ENCODE results near the gene PIF1. TPM values are rescaled to one million over a fixed set of nuclear protein-coding genes. Genes with fewer than 3 reads are reported as not detected.

PIF1 gene
- total and polyA plus RNA-seq, 2 of the 4 experiments (the other 2 are of a cell fraction): 3.9 to 19.9 TPM

DNA sequence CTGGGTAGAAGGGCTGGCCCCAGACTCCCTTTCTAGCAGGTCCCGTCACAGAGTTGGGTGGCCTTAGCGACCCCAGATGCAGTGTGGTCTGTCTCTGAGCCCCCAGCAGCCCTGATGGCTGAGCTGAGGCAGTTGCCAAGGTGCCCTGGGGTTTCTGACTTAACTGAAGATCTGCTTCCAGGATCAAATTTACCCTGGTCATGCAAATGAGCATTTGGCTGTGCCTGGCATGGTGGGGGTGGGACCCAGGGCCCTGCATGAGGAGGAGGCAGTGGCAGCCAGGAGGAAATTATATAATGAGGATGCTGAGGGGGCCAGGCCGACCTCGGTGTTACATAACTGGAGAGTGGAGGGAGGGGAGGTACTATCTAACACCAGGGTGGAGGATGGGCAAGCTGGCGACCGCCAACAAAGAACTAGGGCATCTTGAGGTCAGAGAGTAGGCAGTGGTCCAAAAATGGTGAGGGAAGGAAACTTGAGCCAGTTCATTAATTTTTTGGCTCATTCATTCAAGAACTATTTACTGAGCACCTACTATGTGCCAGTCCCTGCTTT is 32.7 kb upstream of the PIF1 start:
- no peak for DNase-seq
- H2AK9ac ChIP-seq (replicated peaks; ENCODE audit: low read depth, low read length, poor library complexity): peak overlapping the region; percentile 96
- H3K4ac ChIP-seq (ENCODE audit: low read depth, low read length): peak overlapping the region; percentile 99
- WGBS, 2 experiments (ENCODE audit: extremely low coverage in 2 of 2, insufficient read length in 1 of 2): 40% methylated on average over 4 of the region's 6 CpGs; no CpG with 5 or more reads in 1 of the 2 experiments
- no TSS peak for BruUV-seq (replicated peaks)
- H2BK120ac ChIP-seq (ENCODE audit: low read depth, low read length): peak overlapping the region; percentile 97
- no peak for ATAC-seq (ENCODE audit: low read depth)
- intact Hi-C loops (cut with micrococcal nuclease) (loop anchor here (5.0 kb wide), 1 partner anchor 129 kb away; the partner anchor contains the start of gene SPG21), in situ Hi-C loops (cut with MboI; ENCODE audit: low sequenced_read_pairs) (no loop called here), dilution Hi-C loops (cut with HindIII; ENCODE audit: low sequenced_read_pairs, unreplicated experiment) (no loop called here)
- H3K79me1 ChIP-seq (ENCODE audit: low read depth in 1 of 2, low read length in 2 of 2): peaks cover 65 to 93% of the 10 kb centered on the region in 2 experiments
- H3K56ac ChIP-seq (ENCODE audit: extremely low read depth, insufficient read depth, low read length): peak overlapping the region; percentile 93; the same call in 1 of the 2 replicates
- peaks cover 36% of the 10 kb centered on the region for H4K20me1 ChIP-seq (ENCODE audit: insufficient read depth, low read length)
- H3K4me3 ChIP-seq (ENCODE audit: insufficient read depth, low read depth, low read length): no peak overlapping the region
- peak overlapping the region; percentile 2; the same call in 1 of the 2 replicates for H3K4me2 ChIP-seq (ENCODE audit: low read depth, low read length)
- peak overlapping the region; percentile 99 for H4K91ac ChIP-seq (ENCODE audit: insufficient read depth, low read depth, low read length)
- no peaks in the 10 kb centered on the region for H3K9me3 ChIP-seq (ENCODE audit: control insufficient read depth, insufficient read depth, low read length)
- TF ChIP-seq, protein P1, sequence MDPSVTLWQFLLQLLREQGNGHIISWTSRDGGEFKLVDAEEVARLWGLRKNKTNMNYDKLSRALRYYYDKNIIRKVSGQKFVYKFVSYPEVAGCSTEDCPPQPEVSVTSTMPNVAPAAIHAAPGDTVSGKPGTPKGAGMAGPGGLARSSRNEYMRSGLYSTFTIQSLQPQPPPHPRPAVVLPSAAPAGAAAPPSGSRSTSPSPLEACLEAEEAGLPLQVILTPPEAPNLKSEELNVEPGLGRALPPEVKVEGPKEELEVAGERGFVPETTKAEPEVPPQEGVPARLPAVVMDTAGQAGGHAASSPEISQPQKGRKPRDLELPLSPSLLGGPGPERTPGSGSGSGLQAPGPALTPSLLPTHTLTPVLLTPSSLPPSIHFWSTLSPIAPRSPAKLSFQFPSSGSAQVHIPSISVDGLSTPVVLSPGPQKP (IDR thresholded peaks at IDR 0.05; ENCODE audit: borderline replicate concordance, low read depth, low read length): no peak
- no peak for TF ChIP-seq NFE2L2 (IDR thresholded peaks at IDR 0.05; ENCODE audit: low read depth, low read length)
- no peak for TF ChIP-seq CEBPB (IDR thresholded peaks at IDR 0.05; ENCODE audit: low read depth, low read length)
- TF ChIP-seq MAZ (IDR thresholded peaks at IDR 0.05; ENCODE audit: borderline replicate concordance, low read depth, low read length): no peak
- no peak for TF ChIP-seq CHD1 (IDR thresholded peaks at IDR 0.05; ENCODE audit: low read depth, low read length)
- TF ChIP-seq MAFK (IDR thresholded peaks at IDR 0.05; ENCODE audit: low read depth, low read length): no peak
- TF ChIP-seq, protein P2, sequence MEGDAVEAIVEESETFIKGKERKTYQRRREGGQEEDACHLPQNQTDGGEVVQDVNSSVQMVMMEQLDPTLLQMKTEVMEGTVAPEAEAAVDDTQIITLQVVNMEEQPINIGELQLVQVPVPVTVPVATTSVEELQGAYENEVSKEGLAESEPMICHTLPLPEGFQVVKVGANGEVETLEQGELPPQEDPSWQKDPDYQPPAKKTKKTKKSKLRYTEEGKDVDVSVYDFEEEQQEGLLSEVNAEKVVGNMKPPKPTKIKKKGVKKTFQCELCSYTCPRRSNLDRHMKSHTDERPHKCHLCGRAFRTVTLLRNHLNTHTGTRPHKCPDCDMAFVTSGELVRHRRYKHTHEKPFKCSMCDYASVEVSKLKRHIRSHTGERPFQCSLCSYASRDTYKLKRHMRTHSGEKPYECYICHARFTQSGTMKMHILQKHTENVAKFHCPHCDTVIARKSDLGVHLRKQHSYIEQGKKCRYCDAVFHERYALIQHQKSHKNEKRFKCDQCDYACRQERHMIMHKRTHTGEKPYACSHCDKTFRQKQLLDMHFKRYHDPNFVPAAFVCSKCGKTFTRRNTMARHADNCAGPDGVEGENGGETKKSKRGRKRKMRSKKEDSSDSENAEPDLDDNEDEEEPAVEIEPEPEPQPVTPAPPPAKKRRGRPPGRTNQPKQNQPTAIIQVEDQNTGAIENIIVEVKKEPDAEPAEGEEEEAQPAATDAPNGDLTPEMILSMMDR (conservative IDR thresholded peaks at IDR 0.05; ENCODE audit: low read depth, low read length): no peak
- TF ChIP-seq, protein P3, sequence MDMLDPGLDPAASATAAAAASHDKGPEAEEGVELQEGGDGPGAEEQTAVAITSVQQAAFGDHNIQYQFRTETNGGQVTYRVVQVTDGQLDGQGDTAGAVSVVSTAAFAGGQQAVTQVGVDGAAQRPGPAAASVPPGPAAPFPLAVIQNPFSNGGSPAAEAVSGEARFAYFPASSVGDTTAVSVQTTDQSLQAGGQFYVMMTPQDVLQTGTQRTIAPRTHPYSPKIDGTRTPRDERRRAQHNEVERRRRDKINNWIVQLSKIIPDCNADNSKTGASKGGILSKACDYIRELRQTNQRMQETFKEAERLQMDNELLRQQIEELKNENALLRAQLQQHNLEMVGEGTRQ (IDR thresholded peaks at IDR 0.05; ENCODE audit: low read depth, low read length): no peak
- TF ChIP-seq RCOR1 (IDR thresholded peaks at IDR 0.05; ENCODE audit: insufficient replicate concordance, low read length): no peak
- no peak for TF ChIP-seq MXI1 (IDR thresholded peaks at IDR 0.05; ENCODE audit: borderline replicate concordance, low read depth, low read length)
- no peak for TF ChIP-seq BHLHE40 (IDR thresholded peaks at IDR 0.05; ENCODE audit: low read depth, low read length)
- no peak for TF ChIP-seq POLR2A (IDR thresholded peaks at IDR 0.05; ENCODE audit: low read depth, low read length)
- TF ChIP-seq FOS (IDR thresholded peaks at IDR 0.05; ENCODE audit: low read depth, low read length): no peak
- no peak for TF ChIP-seq RFX5 (IDR thresholded peaks at IDR 0.05; ENCODE audit: low read depth, low read length)
- TF ChIP-seq SMC3 (IDR thresholded peaks at IDR 0.05; ENCODE audit: low read depth, low read length): no peak
- TF ChIP-seq RAD21 (IDR thresholded peaks at IDR 0.05; ENCODE audit: low read length): no peak
- peak overlapping the region; percentile 77 to 96 for H4K8ac ChIP-seq (ENCODE audit: low read depth in 2 of 2, low read length in 2 of 2)
- peaks cover 65% of the 10 kb centered on the region for H3K9me1 ChIP-seq (ENCODE audit: insufficient read depth, low read length)
- H3K23ac ChIP-seq (ENCODE audit: low read depth, low read length): peak overlapping the region; percentile 97
- H2BK5ac ChIP-seq (ENCODE audit: low read depth, low read length, poor library complexity, severe bottlenecking): peak overlapping the region; percentile 98
- peak overlapping the region; percentile 94 for H2BK20ac ChIP-seq (ENCODE audit: low read depth, low read length)
- peaks cover 74% of the 10 kb centered on the region for H3K36me3 ChIP-seq (ENCODE audit: control insufficient read depth, insufficient read depth, low read length)
- peak overlapping the region; percentile 92; the same call in 2 of the 3 replicates for H2BK15ac ChIP-seq (ENCODE audit: low read depth, low read length)
- peak overlapping the region; percentile 33 for H4K5ac ChIP-seq (ENCODE audit: low read depth, low read length)
- POLR2A ChIA-PET (ENCODE audit: unreplicated experiment): no interaction called here
- peak overlapping the region; percentile 96 for H3K27ac ChIP-seq (ENCODE audit: insufficient read depth, low read length)
- H3K14ac ChIP-seq (replicated peaks; ENCODE audit: low read depth, low read length): peak overlapping the region; percentile 98
- H3K9ac ChIP-seq (ENCODE audit: low read depth, low read length): peak overlapping the region; percentile 7
- H2AFZ ChIP-seq (replicated peaks; ENCODE audit: low read length, poor library complexity): no peak overlapping the region
- peaks cover 65% of the 10 kb centered on the region for H3K4me1 ChIP-seq (ENCODE audit: control insufficient read depth, insufficient read depth, low read length)
- CTCF ChIA-PET: no interaction called here
- H2AK5ac ChIP-seq (ENCODE audit: low read depth, low read length): peak overlapping the region; percentile 98
- H3K27me3 ChIP-seq (ENCODE audit: control insufficient read depth, insufficient read depth, low read length): no peaks in the 10 kb centered on the region
- peak overlapping the region; percentile 35 for H3K18ac ChIP-seq (ENCODE audit: low read depth, low read length)

Measured in IMR-90 (cell line).